Fibroblast of lung (primary cell): ENCODE data around the gene FAM78B. TPM values are rescaled to one million over a fixed set of nuclear protein-coding genes. Genes with fewer than 3 reads are reported as not detected.

ENCODE experiments used
- DNase-seq, 2 donors: peaks; one replicate each; pipeline versions ENCODE4 v3.0.0 to v3.0.0-alpha.2; 2010; ENCODE audit warnings: low read depth in 2 of 2
- H2AFZ ChIP-seq: 2 replicates; pipeline ENCODE4 v1.5.1; 2012; ENCODE audit warnings: low read length, control low read depth, inconsistent platforms
- H3K27ac ChIP-seq: 2 replicates; pipeline ENCODE4 v1.5.1; 2011; ENCODE audit warnings: low read length, control low read depth; ENCODE audit not compliant: insufficient read depth
- H3K27me3 ChIP-seq: 2 replicates; pipeline ENCODE4 v1.5.1; 2011; ENCODE audit warnings: mild to moderate bottlenecking, low read length; ENCODE audit not compliant: control insufficient read depth, insufficient read depth
- H3K36me3 ChIP-seq: 2 replicates; pipeline ENCODE4 v1.5.1; 2011; ENCODE audit warnings: low read length; ENCODE audit not compliant: control insufficient read depth, insufficient read depth
- H3K4me1 ChIP-seq: 2 replicates; pipeline ENCODE4 v1.5.1; 2011; ENCODE audit warnings: low read length; ENCODE audit not compliant: control insufficient read depth, insufficient read depth; ENCODE audit errors: extremely low read depth
- H3K4me2 ChIP-seq: 2 replicates; pipeline ENCODE4 v1.5.1; 2011; ENCODE audit warnings: low read length, control low read depth; ENCODE audit not compliant: insufficient read depth; ENCODE audit errors: extremely low read depth
- H3K4me3 ChIP-seq, 4 experiments: fragments of 200-600 bp in 1 of 4; sonication (generic) in 1 of 4; replicated peaks in 1 of 4; 2 replicates each; pipeline ENCODE4 v1.5.1; 2011 to 2016; ENCODE audit warnings: low read length in 4 of 4, low read depth in 3 of 4, mild to moderate bottlenecking in 3 of 4, control low read depth in 2 of 4, inconsistent platforms in 1 of 4, mixed read lengths in 1 of 4; ENCODE audit not compliant: insufficient read depth in 1 of 4; ENCODE audit errors: control extremely low read depth in 1 of 4
- H3K79me2 ChIP-seq: 2 replicates; pipeline ENCODE4 v1.5.1; 2012; ENCODE audit warnings: mild to moderate bottlenecking, low read length, inconsistent platforms; ENCODE audit not compliant: control insufficient read depth, insufficient read depth
- H3K9ac ChIP-seq: 2 replicates; pipeline ENCODE4 v1.5.1; 2011; ENCODE audit warnings: mild to moderate bottlenecking, low read length, control low read depth; ENCODE audit not compliant: insufficient read depth
- H3K9me3 ChIP-seq: 2 replicates; pipeline ENCODE4 v1.5.1; 2012; ENCODE audit warnings: low read depth, low read length; ENCODE audit not compliant: control insufficient read depth, insufficient read depth
- H4K20me1 ChIP-seq: 2 replicates; pipeline ENCODE4 v1.5.1; 2011; ENCODE audit warnings: low read length; ENCODE audit not compliant: control insufficient read depth, insufficient read depth; ENCODE audit errors: extremely low read depth
- CTCF ChIP-seq, 2 donors: IDR thresholded peaks in 1 of 2; conservative IDR thresholded peaks in 1 of 2; 1 replicate in 1 of 2; 2 replicates in 1 of 2; pipeline ENCODE4 v1.5.1; 2011 to 2012; ENCODE audit warnings: low read length in 2 of 2, control low read depth in 1 of 2, inconsistent platforms in 1 of 2, low read depth in 1 of 2, mild to moderate bottlenecking in 1 of 2
- EZH2 ChIP-seq: IDR thresholded peaks from 2 replicates; pipeline ENCODE4 v1.5.1; 2012; ENCODE audit warnings: low read length, control low read depth, mild to moderate bottlenecking; ENCODE audit errors: missing control alignments
- polyA plus RNA-seq, 2 donors: library from polyadenylated mRNA; depleted of rRNA in 1 of 2; stranded (reverse) in 1 of 2; unstranded in 1 of 2; fragments of >200 nt; gene quantifications; 2 replicates each; pipeline ENCODE4 v1.2.1, GENCODE V29; 2011 to 2012; ENCODE audit warnings: missing spikeins in 1 of 2
- total RNA-seq: library from RNA; depleted of rRNA; stranded (reverse); fragments of >200 nt; gene quantifications from 2 replicates; pipeline ENCODE4 v1.2.1, GENCODE V29; 2014

FAM78B gene
- total and polyA plus RNA-seq, 2 donors (not counting 1 experiment from before 2014, with no cell fraction given): 0.15 to 0.33 TPM

GRCh38 chr1:166119471-166119965 is 47.3 kb downstream of the FAM78B start:
- Histone ChIP-seq H3K4me1 (no peaks in the 10 kb centered on the region), H3K27me3 (no peaks in the 10 kb centered on the region), H3K27ac (no peak overlapping the region), H3K4me2 (no peak overlapping the region), H3K9me3 (no peaks in the 10 kb centered on the region), H3K36me3 (no peaks in the 10 kb centered on the region), H3K9ac (no peak overlapping the region), H4K20me1 (no peaks in the 10 kb centered on the region), H2AFZ (no peak overlapping the region), H3K4me3 (no peak overlapping the region), H3K79me2 (no peaks in the 10 kb centered on the region)
- TF ChIP-seq CTCF (conservative IDR thresholded peaks at IDR 0.05 in 1 of 2, IDR thresholded peaks at IDR 0.05 in 1 of 2; ENCODE audit: low read depth in 1 of 2, low read length in 2 of 2) (no peak), EZH2 (no peak)
- no peak for DNase-seq

- H3K9me3 ChIP-seq: no peaks in the 10 kb centered on the region
- no peaks in the 10 kb centered on the region for H3K79me2 ChIP-seq
- no peak for DNase-seq
- no peak overlapping the region for H3K4me3 ChIP-seq
- no peaks in the 10 kb centered on the region for H3K36me3 ChIP-seq
- no peak for TF ChIP-seq EZH2
- no peak for TF ChIP-seq CTCF (conservative IDR thresholded peaks at IDR 0.05 in 1 of 2, IDR thresholded peaks at IDR 0.05 in 1 of 2; ENCODE audit: low read depth in 1 of 2, low read length in 2 of 2)
- no peak overlapping the region for H3K9ac ChIP-seq
- no peaks in the 10 kb centered on the region for H4K20me1 ChIP-seq
- H3K27ac ChIP-seq: no peak overlapping the region
- no peak overlapping the region for H2AFZ ChIP-seq
- no peak overlapping the region for H3K4me2 ChIP-seq
- H3K27me3 ChIP-seq: no peaks in the 10 kb centered on the region
- H3K4me1 ChIP-seq: no peaks in the 10 kb centered on the region
Observed at GRCh38 chr1:166117776-166118175, 49.0 kb downstream of the FAM78B start.

GRCh38 chr1:166116026-166116425 is 50.8 kb downstream of the FAM78B start:
- no peaks in the 10 kb centered on the region for H3K36me3 ChIP-seq
- H3K27ac ChIP-seq: no peak overlapping the region
- no peaks in the 10 kb centered on the region for H3K27me3 ChIP-seq
- H3K79me2 ChIP-seq: no peaks in the 10 kb centered on the region
- H3K4me3 ChIP-seq: no peak overlapping the region
- TF ChIP-seq EZH2: no peak
- no peaks in the 10 kb centered on the region for H3K9me3 ChIP-seq
- no peak for DNase-seq
- no peak overlapping the region for H3K4me2 ChIP-seq
- H4K20me1 ChIP-seq: no peaks in the 10 kb centered on the region
- H2AFZ ChIP-seq: no peak overlapping the region
- no peak overlapping the region for H3K9ac ChIP-seq
- H3K4me1 ChIP-seq: no peaks in the 10 kb centered on the region
